Glutamatergic neuron (in vitro differentiated cells): Measurements from ENCODE around the gene BMS1. TPM values are rescaled to one million over a fixed set of nuclear protein-coding genes. Genes with fewer than 3 reads are reported as not detected.
A peak's percentile ranks its signal among the peaks of the same experiment; 100 is the strongest.

Experiments
- DNase-seq: peaks from one replicate; pipeline ENCODE4 v3.0.0; 2022
- H3K27ac Mint-ChIP-seq: one replicate; pipeline ENCODE4 v1.8.0; 2020; ENCODE audit warnings: mild to moderate bottlenecking, mixed read lengths, inconsistent platforms; ENCODE audit not compliant: unreplicated experiment
- H3K27me3 Mint-ChIP-seq: one replicate; pipeline ENCODE4 v1.8.0; 2020; ENCODE audit warnings: mild to moderate bottlenecking, moderate library complexity, mixed read lengths, inconsistent platforms; ENCODE audit not compliant: unreplicated experiment
- H3K36me3 Mint-ChIP-seq: one replicate; pipeline ENCODE4 v1.8.0; 2020; ENCODE audit warnings: mild to moderate bottlenecking, mixed read lengths, inconsistent platforms; ENCODE audit not compliant: unreplicated experiment
- H3K4me1 Mint-ChIP-seq: one replicate; pipeline ENCODE4 v1.8.0; 2020; ENCODE audit warnings: mild to moderate bottlenecking, low read depth, mixed read lengths, inconsistent platforms; ENCODE audit not compliant: unreplicated experiment
- H3K4me3 Mint-ChIP-seq: one replicate; pipeline ENCODE4 v1.8.0; 2020; ENCODE audit warnings: mild to moderate bottlenecking, mixed read lengths, inconsistent platforms; ENCODE audit not compliant: unreplicated experiment
- H3K9me3 Mint-ChIP-seq: one replicate; pipeline ENCODE4 v1.8.0; 2020; ENCODE audit warnings: mild to moderate bottlenecking, moderate library complexity, mixed read lengths, inconsistent platforms; ENCODE audit not compliant: unreplicated experiment
- CTCF ChIP-seq: fragments of 200-600 bp; sonication (generic); IDR thresholded peaks from one replicate; pipeline ENCODE4 v1.5.0; 2021; ENCODE audit not compliant: partially characterized antibody, unreplicated experiment
- total RNA-seq: library from RNA; stranded (reverse); fragmentation: NEBNext Ultra II Directional; extraction: Animal tissue kit (Norgen Biotek cat#: 25700); gene quantifications from one replicate; pipeline ENCODE4 v1.2.1, GENCODE V29; 2021; ENCODE audit not compliant: unreplicated experiment

BMS1 gene
- total RNA-seq, 1 donor from 2014 or later, result 17.3 TPM

- Mint-ChIP-seq H3K27ac (no peak overlapping the region), H3K36me3 (no peaks in the 10 kb centered on the region), H3K4me1 (no peaks in the 10 kb centered on the region), H3K27me3 (peaks cover 2% of the 10 kb centered on the region), H3K9me3 (peaks cover 2% of the 10 kb centered on the region), H3K4me3 (no peak overlapping the region)
- TF ChIP-seq CTCF, result peak; percentile 18
- no peak for DNase-seq
Measured at GRCh38 chr10:42744134-42744701, 38.4 kb upstream of the BMS1 start.

DNA sequence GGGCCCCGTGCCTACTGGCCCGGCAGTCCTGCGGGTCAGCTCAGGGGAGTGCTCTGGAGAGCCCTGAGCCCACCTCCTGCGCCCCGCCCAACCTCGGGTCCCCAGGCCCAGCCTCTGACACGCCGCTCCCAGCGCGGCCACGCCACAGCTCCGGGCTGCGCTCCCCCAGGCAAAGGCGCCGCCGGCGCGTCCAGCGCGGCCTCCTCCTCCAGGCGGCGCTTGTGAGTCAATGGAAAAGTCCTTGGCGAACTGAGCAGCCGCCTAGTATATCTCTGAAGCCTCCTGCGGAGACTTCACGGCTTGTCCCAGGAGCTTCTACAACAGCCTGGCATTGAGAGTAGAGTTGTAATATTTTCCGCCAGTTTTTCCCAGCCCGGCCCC, 29.5 kb upstream of the BMS1 start:
- Mint-ChIP-seq H3K4me3 (peak overlapping the region; percentile 81), H3K4me1 (no peaks in the 10 kb centered on the region), H3K27me3 (peaks cover 16% of the 10 kb centered on the region), H3K27ac (no peak overlapping the region), H3K36me3 (no peaks in the 10 kb centered on the region), H3K9me3 (peaks cover 2% of the 10 kb centered on the region)
- TF ChIP-seq CTCF, result peak; percentile 81
- DNase-seq, result peak; percentile 93

DNA sequence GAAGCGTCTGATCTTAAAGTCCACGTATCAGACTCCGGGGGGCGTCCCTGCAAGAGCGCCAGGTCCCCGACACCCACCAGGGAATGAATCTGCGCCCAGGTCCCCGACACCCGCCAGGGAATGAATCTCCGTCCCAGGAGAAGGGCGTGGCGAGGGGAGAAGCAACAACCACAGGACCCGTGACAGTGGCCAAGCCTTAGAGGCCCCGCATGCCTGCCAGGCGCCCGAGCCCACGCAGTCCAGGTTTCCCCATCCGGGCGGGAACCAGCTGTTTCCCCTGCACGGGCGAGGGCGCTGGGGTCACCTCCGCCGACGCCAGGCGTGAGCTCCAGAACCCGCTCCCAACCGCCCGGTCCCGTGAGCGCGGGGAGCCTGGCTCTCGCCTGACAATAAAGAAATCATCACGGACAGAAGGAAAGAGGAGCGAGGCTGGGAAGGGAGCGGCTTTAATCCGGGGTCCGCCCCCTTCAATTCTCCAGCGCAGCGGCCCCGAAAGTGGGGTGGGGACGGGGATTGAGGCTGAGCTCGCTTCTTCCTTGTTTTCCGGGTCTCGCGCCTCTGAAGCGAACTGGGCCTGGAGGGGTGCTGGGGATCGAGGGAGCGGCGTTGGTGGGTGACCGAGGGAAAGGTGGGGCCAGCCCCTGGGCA, 29.0 kb upstream of the BMS1 start:
- TF ChIP-seq CTCF, result no peak
- Mint-ChIP-seq H3K36me3 (no peaks in the 10 kb centered on the region), H3K4me1 (no peaks in the 10 kb centered on the region), H3K27me3 (peaks cover 16% of the 10 kb centered on the region), H3K9me3 (peaks cover 2% of the 10 kb centered on the region), H3K4me3 (peak overlapping the region; percentile 81), H3K27ac (no peak overlapping the region)
- peak; percentile 22 for DNase-seq

- Mint-ChIP-seq H3K9me3 (peaks cover 2% of the 10 kb centered on the region), H3K4me1 (no peaks in the 10 kb centered on the region), H3K27me3 (peaks cover 16% of the 10 kb centered on the region), H3K4me3 (peak overlapping the region; percentile 81), H3K27ac (no peak overlapping the region), H3K36me3 (no peaks in the 10 kb centered on the region)
- no peak for TF ChIP-seq CTCF
- peak; percentile 58 for DNase-seq
Measured at GRCh38 chr10:42754155-42755027, 28.2 kb upstream of the BMS1 start.
